22Rv1 (cell line): ENCODE measurements around the gene CFAP57.

Experiments
- H3K27ac ChIP-seq: fragments of 450-650 bp; 2 replicates; pipeline ENCODE4 v1.5.1; 2017
- ZFX ChIP-seq: fragments of 450-650 bp; IDR thresholded peaks from 2 replicates; pipeline ENCODE4 v1.6.1; 2017; ENCODE audit warnings: antibody characterized with exemption, borderline replicate concordance
- TF ChIP-seq, protein P1 (sequence below): fragments of 450-650 bp; IDR thresholded peaks from 2 replicates; pipeline ENCODE4 v1.5.1; 2017; ENCODE audit warnings: mild to moderate bottlenecking

CFAP57 gene

DNA sequence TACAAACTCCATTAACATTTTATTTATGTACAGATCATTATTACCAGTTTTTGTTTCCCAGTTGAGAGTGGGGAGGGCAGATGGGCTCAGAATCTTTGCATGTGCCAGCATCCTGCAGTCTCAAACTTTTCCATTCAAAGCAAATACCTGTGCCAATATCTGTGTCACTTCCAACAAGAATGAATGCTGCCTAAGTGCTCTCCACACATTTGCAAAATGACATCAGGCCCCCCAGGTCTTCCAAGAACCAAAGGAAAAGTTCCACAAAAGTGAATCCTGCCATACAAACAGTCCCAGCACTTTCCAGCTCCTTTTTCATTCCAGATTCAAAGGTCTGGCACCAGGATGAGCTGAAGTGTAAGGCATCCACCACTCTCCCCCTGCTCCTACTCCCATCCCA, 127.0 kb downstream of the CFAP57 start:
- TF ChIP-seq, protein P1, sequence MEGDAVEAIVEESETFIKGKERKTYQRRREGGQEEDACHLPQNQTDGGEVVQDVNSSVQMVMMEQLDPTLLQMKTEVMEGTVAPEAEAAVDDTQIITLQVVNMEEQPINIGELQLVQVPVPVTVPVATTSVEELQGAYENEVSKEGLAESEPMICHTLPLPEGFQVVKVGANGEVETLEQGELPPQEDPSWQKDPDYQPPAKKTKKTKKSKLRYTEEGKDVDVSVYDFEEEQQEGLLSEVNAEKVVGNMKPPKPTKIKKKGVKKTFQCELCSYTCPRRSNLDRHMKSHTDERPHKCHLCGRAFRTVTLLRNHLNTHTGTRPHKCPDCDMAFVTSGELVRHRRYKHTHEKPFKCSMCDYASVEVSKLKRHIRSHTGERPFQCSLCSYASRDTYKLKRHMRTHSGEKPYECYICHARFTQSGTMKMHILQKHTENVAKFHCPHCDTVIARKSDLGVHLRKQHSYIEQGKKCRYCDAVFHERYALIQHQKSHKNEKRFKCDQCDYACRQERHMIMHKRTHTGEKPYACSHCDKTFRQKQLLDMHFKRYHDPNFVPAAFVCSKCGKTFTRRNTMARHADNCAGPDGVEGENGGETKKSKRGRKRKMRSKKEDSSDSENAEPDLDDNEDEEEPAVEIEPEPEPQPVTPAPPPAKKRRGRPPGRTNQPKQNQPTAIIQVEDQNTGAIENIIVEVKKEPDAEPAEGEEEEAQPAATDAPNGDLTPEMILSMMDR = no peak
- TF ChIP-seq ZFX = no peak
- H3K27ac ChIP-seq = no peak overlapping the region

DNA sequence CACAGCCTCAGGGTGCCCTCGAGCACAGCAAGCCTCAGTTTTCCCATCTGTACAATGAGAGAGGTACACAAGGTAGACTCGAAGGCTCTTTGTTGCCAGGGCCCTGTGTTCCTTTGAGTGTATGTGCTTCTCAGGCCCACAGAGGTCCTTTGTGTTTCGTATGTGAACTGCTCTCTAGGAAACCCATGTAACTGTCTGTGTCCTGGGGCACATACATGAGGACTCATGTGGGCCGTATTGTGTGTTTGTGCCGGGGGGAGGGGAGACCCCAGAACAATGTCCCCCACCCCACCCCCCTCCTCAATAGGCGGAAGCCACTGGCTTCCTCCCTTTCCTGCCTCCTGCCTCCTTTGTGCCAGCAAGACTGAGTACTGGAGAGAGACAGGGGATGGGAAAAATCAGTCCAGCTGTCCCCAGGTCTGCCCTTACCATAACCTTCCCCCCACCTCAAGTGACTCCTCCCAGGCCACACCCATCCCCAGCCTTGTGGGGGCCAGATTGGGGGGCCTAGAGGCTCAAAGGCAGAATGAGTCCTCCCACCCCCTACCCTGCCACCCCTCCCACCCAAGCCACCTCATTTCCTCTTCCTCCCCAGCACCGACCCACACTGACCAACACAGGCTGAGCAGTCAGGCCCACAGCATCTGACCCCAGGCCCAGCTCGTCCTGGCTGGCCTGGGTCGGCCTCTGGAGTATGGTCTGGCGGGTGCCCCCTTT, 128.4 kb downstream of the CFAP57 start, which contains the start of gene TIE1:
Gene TIE1 (plus strand): TSS at position 605 of the 717 bp plus-strand sequence. CDS start 90 bp downstream, at position 695.
- H3K27ac ChIP-seq = no peak within 1 kb of the TSS
- TF ChIP-seq ZFX = no peak
- TF ChIP-seq, protein P1 = no peak

DNA sequence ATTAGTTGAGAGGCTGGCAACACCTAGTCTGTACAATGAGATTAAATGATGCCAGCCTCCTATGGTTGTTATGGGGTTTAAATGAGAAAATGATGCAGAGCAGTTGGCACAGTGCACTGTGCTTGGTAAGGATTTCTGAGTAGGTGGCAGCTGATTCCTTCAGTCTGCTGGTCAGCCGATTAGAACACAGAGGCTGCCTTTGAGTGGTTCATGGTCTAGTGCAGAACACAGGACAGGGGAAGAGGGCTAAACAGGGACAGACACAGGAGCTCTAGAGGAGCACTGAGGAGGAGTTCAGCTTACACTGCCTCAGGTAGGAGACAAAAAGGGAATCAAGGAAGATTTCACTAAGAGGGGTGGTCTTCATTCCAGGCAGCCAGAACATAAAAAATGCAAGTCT, 130.1 kb downstream of the CFAP57 start:
- TF ChIP-seq ZFX = no peak
- TF ChIP-seq, protein P1 = no peak
- no peak overlapping the region for H3K27ac ChIP-seq

DNA sequence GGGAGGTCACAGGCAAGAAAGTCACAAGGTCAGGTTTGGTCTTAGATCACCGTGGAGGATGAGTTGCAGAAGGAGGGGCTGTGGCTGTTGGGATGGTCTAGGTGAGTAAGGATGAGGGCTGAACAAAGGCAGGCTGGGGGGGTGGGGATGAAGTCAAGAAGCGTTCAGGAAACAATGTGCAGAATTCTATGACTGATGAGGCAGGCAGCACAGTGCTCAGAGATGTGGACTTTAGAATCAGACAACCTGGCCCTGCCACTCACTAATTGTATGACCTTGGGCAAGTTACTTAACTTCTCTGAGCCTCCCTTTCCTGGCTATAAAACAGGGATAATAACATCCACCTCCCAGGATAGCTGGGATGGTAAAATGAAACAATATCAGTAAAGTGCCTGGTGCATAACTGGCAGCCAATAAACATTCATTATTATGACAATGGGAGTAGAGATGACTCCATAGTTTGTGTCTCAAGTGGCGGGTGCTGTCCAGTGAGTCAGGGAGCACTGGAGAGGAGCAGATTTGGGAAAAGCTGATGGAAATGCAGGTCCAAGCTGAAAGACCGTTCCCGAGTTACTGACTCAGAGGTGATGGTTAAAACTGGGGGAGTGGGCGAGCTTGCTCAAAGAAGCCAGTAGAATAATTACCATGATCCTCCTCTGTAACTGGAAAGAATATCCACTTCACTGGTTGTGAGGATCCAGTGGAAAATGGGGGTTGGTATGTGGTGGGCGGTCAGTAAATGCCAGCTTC, 130.8 kb downstream of the CFAP57 start:
- TF ChIP-seq, protein P1 = no peak
- TF ChIP-seq ZFX = no peak
- H3K27ac ChIP-seq = no peak overlapping the region

DNA sequence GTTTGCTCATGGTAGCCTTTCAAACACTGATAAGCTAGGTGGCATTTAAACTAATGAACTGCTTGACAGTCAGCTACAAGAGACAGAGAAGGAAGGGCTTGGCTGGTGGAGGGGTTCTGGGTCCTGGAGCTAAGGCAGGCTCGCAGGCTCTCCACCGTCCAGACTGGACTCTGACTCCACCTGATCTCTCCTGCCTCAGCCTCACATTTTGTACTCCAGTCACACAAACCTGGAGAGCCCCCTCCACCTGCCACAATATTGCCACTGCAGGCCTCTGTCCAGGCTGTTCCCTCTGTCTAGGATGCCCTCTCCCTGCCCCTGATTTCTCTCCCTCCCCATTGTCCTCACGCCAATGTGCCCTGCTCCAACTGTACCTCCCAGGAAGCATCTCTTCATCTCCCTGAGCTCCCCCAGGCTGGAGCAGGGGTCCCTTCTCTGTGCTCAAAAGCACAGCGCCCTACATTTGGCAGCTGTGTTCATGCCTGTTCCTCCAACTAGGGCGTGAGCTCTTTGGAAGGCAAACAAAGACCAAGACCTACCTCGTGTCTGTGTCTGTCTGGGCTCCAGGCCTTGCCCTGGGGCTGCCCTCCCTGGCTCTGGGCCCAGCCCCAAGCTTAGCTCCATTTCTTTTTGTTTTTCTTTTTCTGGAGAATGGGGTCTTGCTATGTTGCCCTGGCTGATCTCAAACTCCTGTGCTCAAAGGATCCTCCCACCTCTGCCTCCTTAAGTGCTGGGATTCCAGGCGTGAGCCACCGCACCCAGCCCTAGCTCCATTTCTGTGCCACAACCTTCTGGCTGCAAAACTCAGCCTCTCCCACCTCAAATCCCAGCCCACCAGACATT, 131.6 kb downstream of the CFAP57 start:
- H3K27ac ChIP-seq = no peak overlapping the region

More for the DNA sequence above, 131.6 kb downstream of the CFAP57 start:
- TF ChIP-seq, protein P1 = no peak
- no peak for TF ChIP-seq ZFX
